Heart left ventricle (tissue), 16 donors: ENCODE measurements around the gene DYSF. TPM values are rescaled to one million over a fixed set of nuclear protein-coding genes. Genes with fewer than 3 reads are reported as not detected.

ENCODE experiments used
- ATAC-seq, 4 donors: fragments of 200-7000 bp; cut with Tn5 transposase; one replicate each; pipeline ENCODE4 v1.9.1; 2020 to 2022; ENCODE audit warnings: moderate library complexity in 4 of 4, mild to moderate bottlenecking in 3 of 4, moderate number of reproducible peaks in 1 of 4
- DNase-seq, 5 donors: peaks; one replicate each; pipeline ENCODE4 v3.0.0-alpha.2; 2020
- H3K27ac ChIP-seq, 12 donors: fragments of 200-600 bp; sonication (generic) in 4 of 12; one replicate each; pipeline versions ENCODE4 v1.5.0 to v1.8.0; 2016 to 2022; ENCODE audit warnings: mild to moderate bottlenecking in 2 of 12
- H3K27me3 ChIP-seq, 9 donors: fragments of 200-600 bp; sonication (generic) in 2 of 9; one replicate each; pipeline versions ENCODE4 v1.5.1 to v1.8.0; 2016 to 2022; ENCODE audit warnings: mild to moderate bottlenecking in 3 of 9
- H3K36me3 ChIP-seq, 9 donors: fragments of 200-600 bp; sonication (generic) in 2 of 9; one replicate each; pipeline versions ENCODE4 v1.5.0 to v1.8.0; 2018 to 2022; ENCODE audit warnings: mild to moderate bottlenecking in 2 of 9
- H3K4me1 ChIP-seq, 12 donors: fragments of 200-600 bp; sonication (generic) in 4 of 12; one replicate each; pipeline versions ENCODE4 v1.5.0 to v1.8.0; 2016 to 2022; ENCODE audit warnings: mild to moderate bottlenecking in 3 of 12
- H3K4me3 ChIP-seq, 12 donors: fragments of 200-600 bp; sonication (generic) in 4 of 12; one replicate each; pipeline versions ENCODE4 v1.5.0 to v1.8.0; 2017 to 2022; ENCODE audit warnings: mild to moderate bottlenecking in 9 of 12, moderate library complexity in 4 of 12
- H3K9me3 ChIP-seq, 12 donors: fragments of 200-600 bp; sonication (generic) in 4 of 12; one replicate each; pipeline versions ENCODE4 v1.5.0 to v1.8.0; 2016 to 2022; ENCODE audit warnings: mild to moderate bottlenecking in 1 of 12
- CTCF ChIP-seq, 12 donors: fragments of 200-600 bp; sonication (generic) in 4 of 12; IDR thresholded peaks; one replicate each; pipeline versions ENCODE4 v1.5.0 to v1.8.0; 2018 to 2022; ENCODE audit warnings: antibody characterized with exemption in 12 of 12, mild to moderate bottlenecking in 5 of 12
- POLR2A ChIP-seq, 2 donors: fragments of 450-650 bp; IDR thresholded peaks; one replicate each; pipeline ENCODE4 v1.6.1; 2017; ENCODE audit warnings: antibody characterized with exemption in 2 of 2, mild to moderate bottlenecking in 2 of 2, moderate library complexity in 2 of 2
- WGBS, 4 donors: extraction: QIAGEN DNeasy Blood & Tissue Kit in 2 of 4; methylation state at CpG; one replicate each; pipeline versions ENCODE4 v1.1.5 to v1.1.7; 2013 to 2018; 5-methylcytosine and 5-hydroxymethylcytosine counted together
- intact Hi-C, 10 donors: fragments of 100-400 bp; cut with DNase I; formaldehyde crosslinking; loops; one replicate each; pipeline versions ENCODE4 v1.11.1 to v1.14.2; 2022
- polyA plus RNA-seq, 2 donors: library from polyadenylated mRNA; stranded (reverse); fragments of 200-250 nt; gene quantifications; one replicate each; pipeline ENCODE4 v1.2.3, GENCODE V29; 2013
- total RNA-seq, 9 donors: library from RNA; depleted of rRNA in 2 of 9; stranded (reverse); fragments of >200 nt in 2 of 9; fragmentation: NEBNext Ultra II Directional in 3 of 9; extraction: Animal tissue kit (Norgen Biotek cat#: 25700) in 3 of 9; gene quantifications; one replicate each; pipeline versions ENCODE4 v1.1.0 to v1.2.4, GENCODE V29; 2016 to 2023
- donor health status: ischemic (EF 13 %, LVEDD 7.1; RV severe dilation, severe dysfunction).
- donor health status: healthy with polysubstance abuse.
- donor health status: DM: no; HTN: yes; CAD: no.
- donor health status: DM: no; HTN: no; CAD: no.
- donor health status: ischemic (EF 25% LVEDD 6.9; RV normal size, moderate dysfunction).
- donor health status: ischemic (EF 25% LVEDD 5.7; RV mildly dilated, moderate dysfunction).
- donor health status: healthy.
- donor health status: DM: yes; HTN: yes; CAD: no.
- donor health status: ischemic (EF 35%, LVEDD 5.7; RV mildly dilated, moderate dysfunction).
- donor health status: nonischemic (EF 11% LVEDD 7.7; RV severe dilation, severe dysfunction).
- donor health status: DM: yes; HTN: yes; CAD: no.
- donor health status: PGD.
- donor health status: ischemic (EF 29% LVEDD 5.4; RV normal size, mild dysfunction).
- donor health status: nonischemic (EF 23%, LVEDD 6.1; RV moderate dilation, normal function).

The DYSF gene
- total and polyA plus RNA-seq, 11 donors, result 25.5 to 99.9 (median 78.6) TPM

GRCh38 chr2:71671203-71671854, 218.0 kb downstream of the DYSF start:
- H3K36me3 ChIP-seq, result peaks cover 0 to 71% (median 45%) of the 10 kb centered on the region in 9 donors
- WGBS, 4 donors, result 89 to 95% (median 91%) methylated on average over 6 of the region's 6 CpGs
- H3K4me3 ChIP-seq, result no peak overlapping the region
- TF ChIP-seq POLR2A (IDR thresholded peaks at IDR 0.05), result no peak
- TF ChIP-seq CTCF (IDR thresholded peaks at IDR 0.05), result no peak
- no peak overlapping the region for H3K27ac ChIP-seq
- H3K9me3 ChIP-seq, result no peaks in the 10 kb centered on the region
- H3K27me3 ChIP-seq, result no peaks in the 10 kb centered on the region
- intact Hi-C loops, result no loop called here
- DNase-seq (no peak), ATAC-seq (no peak)
- peaks cover 0 to under 1% (median 0%) of the 10 kb centered on the region in 12 donors for H3K4me1 ChIP-seq

- peak in 4 of 12 donors; percentile 4 to 20 (median 12) for TF ChIP-seq CTCF (IDR thresholded peaks at IDR 0.05)
- no peak for TF ChIP-seq POLR2A (IDR thresholded peaks at IDR 0.05)
- H3K27me3 ChIP-seq, result no peaks in the 10 kb centered on the region
- intact Hi-C loops, result no loop called here
- no peak overlapping the region for H3K27ac ChIP-seq
- no peaks in the 10 kb centered on the region for H3K9me3 ChIP-seq
- peaks cover 0 to 63% (median 39%) of the 10 kb centered on the region in 9 donors for H3K36me3 ChIP-seq
- H3K4me3 ChIP-seq, result no peak overlapping the region
- peak in 1 of 5 donors; percentile 15 for DNase-seq
- ATAC-seq, result peak in 2 of 4 donors; percentile 27 to 47
- WGBS, 4 donors, result 84 to 92% (median 87%) methylated on average over 25 to 28 of the region's 28 CpGs
- no peaks in the 10 kb centered on the region for H3K4me1 ChIP-seq
Measured at GRCh38 chr2:71671895-71672825, 218.8 kb downstream of the DYSF start.

GRCh38 chr2:71672826-71673795, 219.8 kb downstream of the DYSF start:
- Histone ChIP-seq H3K36me3 (peaks cover 0 to 54% (median 34%) of the 10 kb centered on the region in 9 donors), H3K9me3 (no peaks in the 10 kb centered on the region), H3K27me3 (no peaks in the 10 kb centered on the region), H3K27ac (no peak overlapping the region), H3K4me3 (no peak overlapping the region), H3K4me1 (no peaks in the 10 kb centered on the region)
- peak in 2 of 5 donors; percentile 14 to 16 for DNase-seq
- WGBS, 4 donors, result 94 to 96% (median 95%) methylated on average over 14 of the region's 14 CpGs
- ATAC-seq, result peak in 1 of 4 donors; percentile 17
- TF ChIP-seq POLR2A (IDR thresholded peaks at IDR 0.05) (no peak), CTCF (IDR thresholded peaks at IDR 0.05) (no peak)
- intact Hi-C loops, result no loop called here
